ENCODE measurements around the gene OR5A2. TPM values are rescaled to one million over a fixed set of nuclear protein-coding genes. Genes with fewer than 3 reads are reported as not detected.
"Not testable (repeated sequence)": the region's sequence is repeated elsewhere in the genome, so short reads cannot be mapped to it uniquely, and the experiment has no call there.

OR5A2 gene
- total RNA-seq, 4 donors from 2014 or later, result not detected

GRCh38 chr11:59456661-59457060 lies 30.4 kb upstream of the OR5A2 start, which contains the start of gene OR4D6:
TSS of gene OR4D6 (plus strand) at chr11:59456961. CDS start at chr11:59456961, 0 bp downstream.
- TF ChIP-seq, protein P1, sequence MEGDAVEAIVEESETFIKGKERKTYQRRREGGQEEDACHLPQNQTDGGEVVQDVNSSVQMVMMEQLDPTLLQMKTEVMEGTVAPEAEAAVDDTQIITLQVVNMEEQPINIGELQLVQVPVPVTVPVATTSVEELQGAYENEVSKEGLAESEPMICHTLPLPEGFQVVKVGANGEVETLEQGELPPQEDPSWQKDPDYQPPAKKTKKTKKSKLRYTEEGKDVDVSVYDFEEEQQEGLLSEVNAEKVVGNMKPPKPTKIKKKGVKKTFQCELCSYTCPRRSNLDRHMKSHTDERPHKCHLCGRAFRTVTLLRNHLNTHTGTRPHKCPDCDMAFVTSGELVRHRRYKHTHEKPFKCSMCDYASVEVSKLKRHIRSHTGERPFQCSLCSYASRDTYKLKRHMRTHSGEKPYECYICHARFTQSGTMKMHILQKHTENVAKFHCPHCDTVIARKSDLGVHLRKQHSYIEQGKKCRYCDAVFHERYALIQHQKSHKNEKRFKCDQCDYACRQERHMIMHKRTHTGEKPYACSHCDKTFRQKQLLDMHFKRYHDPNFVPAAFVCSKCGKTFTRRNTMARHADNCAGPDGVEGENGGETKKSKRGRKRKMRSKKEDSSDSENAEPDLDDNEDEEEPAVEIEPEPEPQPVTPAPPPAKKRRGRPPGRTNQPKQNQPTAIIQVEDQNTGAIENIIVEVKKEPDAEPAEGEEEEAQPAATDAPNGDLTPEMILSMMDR (IDR thresholded peaks at IDR 0.05), result no peak
- TF ChIP-seq POLR2A (IDR thresholded peaks at IDR 0.05), result no peak
- no peaks in the 10 kb centered on the region for H3K27me3 ChIP-seq
- H3K36me3 ChIP-seq, result no peaks in the 10 kb centered on the region
- no peak within 1 kb of the TSS for H3K27ac ChIP-seq
- H3K9me3 ChIP-seq, result no peaks in the 10 kb centered on the region
- H3K4me1 ChIP-seq, result no peaks in the 10 kb centered on the region
- no peak for DNase-seq
- H3K4me3 ChIP-seq, result no peak within 1 kb of the TSS

GRCh38 chr11:59448484-59448883 lies 22.3 kb upstream of the OR5A2 start:
- TF ChIP-seq, protein P1 (IDR thresholded peaks at IDR 0.05), result no peak
- TF ChIP-seq POLR2A (IDR thresholded peaks at IDR 0.05), result no peak
- Histone ChIP-seq H3K4me3 (no peak overlapping the region), H3K27ac (no peak overlapping the region), H3K4me1 (no peaks in the 10 kb centered on the region), H3K9me3 (peaks cover 0 to 3% (median 0%) of the 10 kb centered on the region in 4 donors), H3K27me3 (no peaks in the 10 kb centered on the region), H3K36me3 (no peaks in the 10 kb centered on the region)
- DNase-seq, result no peak

DNA sequence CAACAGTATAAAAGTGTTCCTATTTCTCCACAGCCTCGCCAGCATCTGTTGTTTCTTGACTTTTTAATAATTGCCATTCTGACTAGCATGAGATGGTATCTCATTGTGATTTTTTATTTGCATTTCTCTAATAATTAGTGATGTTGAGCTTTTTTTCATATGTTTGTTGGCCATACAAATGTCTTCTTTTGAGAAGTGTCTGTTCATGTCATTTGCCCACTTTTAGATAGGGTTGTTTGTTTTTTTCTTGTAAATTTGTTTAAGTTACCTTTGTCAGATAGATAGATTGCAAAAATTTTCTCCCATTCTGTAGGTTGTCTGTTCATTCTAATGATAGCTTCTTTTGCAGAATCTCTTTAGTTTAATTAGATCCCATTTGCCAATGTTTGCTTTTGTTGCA lies 19.4 kb upstream of the OR5A2 start:
- H3K9me3 ChIP-seq, H3K27ac ChIP-seq, H3K27me3 ChIP-seq, H3K4me3 ChIP-seq, DNase-seq, H3K36me3 ChIP-seq, H3K4me1 ChIP-seq: not testable (repeated sequence)

- Histone ChIP-seq H3K4me3 (no peak overlapping the region), H3K9me3 (no peaks in the 10 kb centered on the region), H3K4me1 (no peaks in the 10 kb centered on the region), H3K36me3 (no peaks in the 10 kb centered on the region), H3K27me3 (no peaks in the 10 kb centered on the region), H3K27ac (no peak overlapping the region)
- DNase-seq, result no peak
- TF ChIP-seq, protein P1 (IDR thresholded peaks at IDR 0.05), result no peak
- no peak for TF ChIP-seq POLR2A (IDR thresholded peaks at IDR 0.05)
These were observed 11.6 kb upstream of the OR5A2 start for GRCh38 chr11:59437770-59438169.

- Histone ChIP-seq H3K27me3 (no peaks in the 10 kb centered on the region), H3K9me3 (no peaks in the 10 kb centered on the region), H3K4me3 (no peak within 1 kb of the TSS), H3K4me1 (no peaks in the 10 kb centered on the region), H3K36me3 (no peaks in the 10 kb centered on the region), H3K27ac (no peak within 1 kb of the TSS)
- no peak for DNase-seq
- TF ChIP-seq POLR2A (IDR thresholded peaks at IDR 0.05), result no peak
- TF ChIP-seq, protein P1 (IDR thresholded peaks at IDR 0.05), result no peak
These were observed 10.0 kb upstream of the OR5A2 start, which contains the start of gene OR5A1 for GRCh38 chr11:59436169-59436568. TSS of gene OR5A1 (plus strand) at chr11:59436469. CDS start at chr11:59443169, 6,700 bp downstream.

DNA sequence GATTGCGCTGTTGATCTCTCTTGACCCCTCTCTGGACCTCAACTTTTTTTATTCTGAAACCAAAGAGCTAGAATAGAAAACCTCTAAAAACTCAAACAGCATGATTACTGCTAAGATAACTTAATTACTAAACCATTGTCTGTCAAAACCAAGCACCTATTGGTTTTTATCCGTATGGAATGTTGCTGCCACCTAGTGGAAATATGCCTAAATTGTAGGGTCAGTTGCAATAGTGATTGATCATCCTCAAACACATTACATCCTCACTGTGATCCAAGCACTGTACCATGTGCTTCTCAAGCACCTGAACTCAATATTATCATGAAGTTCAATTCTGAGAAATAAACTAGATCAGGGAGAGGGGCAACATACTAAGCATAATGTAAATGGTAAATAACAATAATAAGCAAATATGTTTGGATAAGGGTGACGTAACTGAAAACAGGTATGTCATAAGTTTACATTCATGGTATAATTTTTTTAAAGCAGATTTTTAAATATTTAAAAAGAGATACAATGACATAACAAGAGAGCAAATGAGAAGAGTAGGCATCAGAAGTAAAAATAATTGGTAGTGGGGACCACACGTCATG lies 3.8 kb upstream of the OR5A2 start:
- DNase-seq, result peak in 2 of 3 donors; percentile 33 to 56
- TF ChIP-seq, protein P1 (IDR thresholded peaks at IDR 0.05), result peak; percentile 66 to 78 (median 71)
- no peak for TF ChIP-seq POLR2A (IDR thresholded peaks at IDR 0.05)
- no peaks in the 10 kb centered on the region for H3K4me1 ChIP-seq
- H3K27ac ChIP-seq, result no peak overlapping the region
- H3K9me3 ChIP-seq, result no peaks in the 10 kb centered on the region
- no peaks in the 10 kb centered on the region for H3K27me3 ChIP-seq
- no peak overlapping the region for H3K4me3 ChIP-seq
- H3K36me3 ChIP-seq, result no peaks in the 10 kb centered on the region
